GM18867 (cell line): ENCODE measurements around the gene RASAL3.
"Not testable (repeated sequence)": the region's sequence is repeated elsewhere in the genome, so short reads cannot be mapped to it uniquely, and the experiment has no call there.

ENCODE experiments used
- ATAC-seq: cut with Tn5 transposase; IDR thresholded peaks from one replicate; pipeline ENCODE4 v1.9.1; 2021; ENCODE audit warnings: mild to moderate bottlenecking, moderate library complexity; ENCODE audit not compliant: unreplicated experiment

The RASAL3 gene

GRCh38 chr19:15464394-15465385 is at the start of gene RASAL3:
Gene RASAL3, minus strand, starts transcription at chr19:15464544. Its CDS starts 186 bp downstream, at chr19:15464358.
- peak; percentile 49 for ATAC-seq

- ATAC-seq = no peak
These were observed 47.5 kb upstream of the RASAL3 start for GRCh38 chr19:15511671-15512424.

- no peak for ATAC-seq
These were observed 43.8 kb upstream of the RASAL3 start, which contains the start of gene CYP4F22 for GRCh38 chr19:15508035-15508710. Gene CYP4F22, plus strand, starts transcription at chr19:15508525. Its CDS starts 16,812 bp downstream, at chr19:15525337.

GRCh38 chr19:15507068-15508034 is 43.0 kb upstream of the RASAL3 start:
- no peak for ATAC-seq

GRCh38 chr19:15506074-15506571 is 41.8 kb upstream of the RASAL3 start:
- no peak for ATAC-seq

- no peak for ATAC-seq
These were observed 37.9 kb upstream of the RASAL3 start for GRCh38 chr19:15502264-15502663.

- ATAC-seq = no peak
These were observed 37.3 kb upstream of the RASAL3 start for GRCh38 chr19:15501596-15501995.

- ATAC-seq = no peak
These were observed 34.6 kb upstream of the RASAL3 start for GRCh38 chr19:15498910-15499309.

- ATAC-seq = no peak
These were observed 34.0 kb upstream of the RASAL3 start for GRCh38 chr19:15498156-15498858.

- ATAC-seq = no peak
These were observed 30.8 kb upstream of the RASAL3 start for GRCh38 chr19:15495151-15495550.

- ATAC-seq = no peak
These were observed 24.3 kb upstream of the RASAL3 start for GRCh38 chr19:15488489-15489226.

GRCh38 chr19:15487038-15487437 is 22.7 kb upstream of the RASAL3 start:
- ATAC-seq = no peak

- not testable (repeated sequence) for ATAC-seq
These were observed 21.4 kb upstream of the RASAL3 start for GRCh38 chr19:15485768-15486167.

- not testable (repeated sequence) for ATAC-seq
These were observed 16.7 kb upstream of the RASAL3 start for GRCh38 chr19:15480996-15481395.

GRCh38 chr19:15479391-15480345 is 15.3 kb upstream of the RASAL3 start, which contains the start of gene PGLYRP2:
Gene PGLYRP2, minus strand, starts transcription at chr19:15479501. Its CDS starts 130 bp downstream, at chr19:15479371.
- ATAC-seq = no peak

GRCh38 chr19:15476325-15476724 is 12.0 kb upstream of the RASAL3 start:
- no peak for ATAC-seq

- no peak for ATAC-seq
These were observed 11.3 kb upstream of the RASAL3 start for GRCh38 chr19:15475611-15476010.
